SK-N-SH (cell line): ENCODE data around the gene TMEM59. TPM values are rescaled to one million over a fixed set of nuclear protein-coding genes. Genes with fewer than 3 reads are reported as not detected.
A peak's percentile ranks its signal among the peaks of the same experiment; 100 is the strongest.
"Not testable (repeated sequence)": the region's sequence is repeated elsewhere in the genome, so short reads cannot be mapped to it uniquely, and the experiment has no call there.

ENCODE experiments used
- CTCF ChIA-PET: fragments of 300-600, 350-600 bp; formaldehyde crosslinking; extraction: SDS; loops from one replicate; lab custom pipeline; 2021; lab: Yijun Ruan, JAX
- POLR2A ChIA-PET: fragments of 350-600 bp; sonication (Branson Sonifier 250); formaldehyde crosslinking; extraction: SDS; loops from one replicate; lab custom pipeline; 2020; ENCODE audit warnings: antibody characterized with exemption, inconsistent platforms; lab: Yijun Ruan, JAX
- DNase-seq: peaks from one replicate; pipeline ENCODE4 v3.0.0; 2012
- H2AFZ ChIP-seq: fragments of 200-600 bp; sonication (generic); 2 replicates; pipeline ENCODE4 v1.8.1; 2016; ENCODE audit warnings: antibody characterized with exemption, mild to moderate bottlenecking, low read depth
- H3F3A ChIP-seq: fragments of 200-600 bp; sonication (generic); replicated peaks from 2 replicates; pipeline ENCODE3; 2016; ENCODE audit warnings: antibody characterized with exemption, mild to moderate bottlenecking; ENCODE audit not compliant: insufficient read depth
- H3K27ac ChIP-seq, 2 experiments: fragments of 200-500 bp in 1 of 2; fragments of 200-600 bp in 1 of 2; sonication (Bioruptor generic) in 1 of 2; sonication (generic), shearing (Covaris generic) in 1 of 2; 2 replicates each; pipeline versions ENCODE4 v1.5.1 to v1.6.1; 2014 to 2016; ENCODE audit warnings: low read depth in 2 of 2, inconsistent platforms in 1 of 2, low read length in 1 of 2, mild to moderate bottlenecking in 1 of 2, mixed read lengths in 1 of 2
- H3K27me3 ChIP-seq: fragments of 200-600 bp; sonication (generic), shearing (Covaris generic); 2 replicates; pipeline ENCODE4 v1.6.1; 2016; ENCODE audit warnings: mixed run types; ENCODE audit not compliant: insufficient read depth
- H3K36me3 ChIP-seq, 2 experiments: fragments of 200-500 bp in 1 of 2; fragments of 200-600 bp in 1 of 2; sonication (Bioruptor generic) in 1 of 2; sonication (generic) in 1 of 2; replicated peaks in 1 of 2; 2 replicates each; pipeline versions ENCODE3 to v1.5.1; 2014 to 2016; ENCODE audit warnings: low read length in 1 of 2, mild to moderate bottlenecking in 1 of 2; ENCODE audit not compliant: insufficient read depth in 2 of 2, control insufficient read depth in 1 of 2
- H3K4me1 ChIP-seq, 2 experiments: fragments of 200-500 bp in 1 of 2; fragments of 200-600 bp in 1 of 2; sonication (Bioruptor generic) in 1 of 2; sonication (generic), shearing (Covaris generic) in 1 of 2; 2 replicates each; pipeline versions ENCODE4 v1.5.1 to v1.6.1; 2014 to 2016; ENCODE audit warnings: low read depth in 1 of 2, low read length in 1 of 2, mixed run types in 1 of 2; ENCODE audit not compliant: insufficient read depth in 2 of 2, control insufficient read depth in 1 of 2
- H3K4me2 ChIP-seq: fragments of 200-600 bp; sonication (generic), shearing (Covaris generic); 2 replicates; pipeline ENCODE4 v1.6.1; 2017; ENCODE audit warnings: mixed run types
- H3K4me3 ChIP-seq, 2 experiments: fragments of 200-500 bp in 1 of 2; fragments of 200-600 bp in 1 of 2; sonication (Bioruptor generic) in 1 of 2; sonication (generic), shearing (Covaris generic) in 1 of 2; 2 replicates each; pipeline versions ENCODE4 v1.5.1 to v1.8.1; 2014 to 2016; ENCODE audit warnings: low read depth in 2 of 2, inconsistent platforms in 1 of 2, low read length in 1 of 2, mild to moderate bottlenecking in 1 of 2, mixed read lengths in 1 of 2, moderate library complexity in 1 of 2
- H3K79me2 ChIP-seq: fragments of 200-600 bp; sonication (generic); 2 replicates; pipeline ENCODE4 v1.8.1; 2017; ENCODE audit warnings: mild to moderate bottlenecking; ENCODE audit not compliant: insufficient read depth
- H3K9ac ChIP-seq: fragments of 200-600 bp; sonication (generic); 2 replicates; pipeline ENCODE4 v1.6.1; 2017; ENCODE audit warnings: mixed run types
- H3K9me2 ChIP-seq: fragments of 200-600 bp; sonication (generic); 2 replicates; pipeline ENCODE4 v1.6.1; 2017; ENCODE audit warnings: mixed run types
- H3K9me3 ChIP-seq: fragments of 200-600 bp; sonication (generic); 2 replicates; pipeline ENCODE4 v1.6.1; 2017; ENCODE audit warnings: mixed run types, mild to moderate bottlenecking, moderate library complexity
- H4K20me1 ChIP-seq: fragments of 200-600 bp; sonication (generic); 2 replicates; pipeline ENCODE4 v1.6.1; 2017; ENCODE audit warnings: mild to moderate bottlenecking, mixed run types; ENCODE audit not compliant: insufficient read depth
- CHD2 ChIP-seq: fragments of 150-350 bp; IDR thresholded peaks from 2 replicates; pipeline ENCODE4 v1.6.1; 2018; ENCODE audit warnings: low read length; ENCODE audit not compliant: partially characterized antibody
- GABPA ChIP-seq: IDR thresholded peaks from 2 replicates; pipeline ENCODE4 v1.4.0; 2012; ENCODE audit warnings: low read depth, mild to moderate bottlenecking
- MXI1 ChIP-seq: IDR thresholded peaks from 2 replicates; pipeline ENCODE4 v1.6.1; 2012; ENCODE audit warnings: mild to moderate bottlenecking, low read depth, low read length, improper control_type of control experiment
- REST ChIP-seq: IDR thresholded peaks from 2 replicates; pipeline ENCODE4 v1.6.1; 2012; ENCODE audit warnings: mild to moderate bottlenecking, low read depth, low read length, moderate library complexity
- SIN3A ChIP-seq: IDR thresholded peaks from 2 replicates; pipeline ENCODE4 v1.6.1; 2012; ENCODE audit warnings: low read depth, mild to moderate bottlenecking, low read length, moderate library complexity, borderline replicate concordance
- WGBS: methylation state at CpG from one replicate; pipeline ENCODE4 v1.1.6; 2017; ENCODE audit warnings: low lambda C conversion rate; 5-methylcytosine and 5-hydroxymethylcytosine counted together
- polyA plus RNA-seq, 3 experiments: library from polyadenylated mRNA; depleted of rRNA; stranded (reverse); fragments of >200 nt; gene quantifications; 2 replicates each; pipeline ENCODE4 v1.2.3, GENCODE V29; 2012

Gene TMEM59
- polyA plus RNA-seq, 1 of the 3 experiments (the other 2 are of a cell fraction): 249 TPM

GRCh38 chr1:54052431-54052933 is 522 bp downstream of the TMEM59 start:
- H3F3A ChIP-seq: no peaks in the 10 kb centered on the region
- H3K36me3 ChIP-seq: no peaks in the 10 kb centered on the region
- H3K27ac ChIP-seq: peak overlapping the region; percentile 76 to 83
- ChIA-PET POLR2A (interaction anchor here (0.6 to 1.7 kb wide), 4 partner anchors 16 to 711 kb away, joined by 3 to 4 read pairs (median 4); partner anchors contain the start of genes ACOT11, IFT25 and PARS2), CTCF (interaction anchor here (0.8 to 1.9 kb wide), 3 partner anchors 9 to 191 kb away, joined by 3 to 7 read pairs (median 3); no protein-coding TSS in a partner anchor)
- H3K9ac ChIP-seq: peak overlapping the region; percentile 92
- no peaks in the 10 kb centered on the region for H3K27me3 ChIP-seq
- WGBS: 1% methylated on average over 20 of the region's 23 CpGs
- TF ChIP-seq MXI1 (peak; percentile 57; the same call in 1 of the 2 replicates), CHD2 (no peak), GABPA (peak; percentile 44; the same call in 1 of the 2 replicates)
- H4K20me1 ChIP-seq: peaks cover 4% of the 10 kb centered on the region
- DNase-seq: peak; percentile 64
- H3K9me3 ChIP-seq: no peaks in the 10 kb centered on the region
- H3K4me3 ChIP-seq: peak overlapping the region; percentile 67 to 79
- H3K4me2 ChIP-seq: peak overlapping the region; percentile 80
- no peaks in the 10 kb centered on the region for H3K9me2 ChIP-seq
- H3K4me1 ChIP-seq: peaks cover 0 to 6% of the 10 kb centered on the region in 2 experiments; a peak in 3 of 4 replicates
- H3K79me2 ChIP-seq: peaks cover 58% of the 10 kb centered on the region
- peak overlapping the region; percentile 72 for H2AFZ ChIP-seq

GRCh38 chr1:54051933-54052430 is 1.0 kb downstream of the TMEM59 start:
- H3K4me3 ChIP-seq: peak overlapping the region; percentile 67 to 79
- H3K9ac ChIP-seq: peak overlapping the region; percentile 92; the same call in 1 of the 2 replicates
- peaks cover 62% of the 10 kb centered on the region for H3K79me2 ChIP-seq
- peaks cover 0 to 9% of the 10 kb centered on the region in 2 experiments; a peak in 3 of 4 replicates for H3K4me1 ChIP-seq
- DNase-seq: peak; percentile 22
- H3K27me3 ChIP-seq: no peaks in the 10 kb centered on the region
- peaks cover under 1% of the 10 kb centered on the region for H3F3A ChIP-seq
- peak overlapping the region; percentile 76 to 83 for H3K27ac ChIP-seq
- no peaks in the 10 kb centered on the region for H3K9me3 ChIP-seq
- 5% methylated on average over 8 of the region's 8 CpGs for WGBS
- H3K9me2 ChIP-seq: no peaks in the 10 kb centered on the region
- TF ChIP-seq SIN3A (peak; percentile 7; the same call in 1 of the 2 replicates), REST (no peak)
- peak overlapping the region; percentile 80 for H3K4me2 ChIP-seq
- H4K20me1 ChIP-seq: peaks cover 4% of the 10 kb centered on the region
- peak overlapping the region; percentile 72 for H2AFZ ChIP-seq
- no peaks in the 10 kb centered on the region for H3K36me3 ChIP-seq
- ChIA-PET CTCF (interaction anchor here (0.8 to 1.9 kb wide), 3 partner anchors 9 to 191 kb away, joined by 3 to 7 read pairs (median 3); no protein-coding TSS in a partner anchor), POLR2A (interaction anchor here (0.9 to 1.7 kb wide), 4 partner anchors 85 to 712 kb away, joined by 3 to 4 read pairs (median 4); partner anchors contain the start of genes ACOT11, IFT25 and PARS2)

- H3K9me3 ChIP-seq, H3K27me3 ChIP-seq, H3K9ac ChIP-seq, H2AFZ ChIP-seq, H3K9me2 ChIP-seq, H3F3A ChIP-seq, H3K4me3 ChIP-seq, POLR2A ChIA-PET, H3K36me3 ChIP-seq, CTCF ChIA-PET, DNase-seq, H3K27ac ChIP-seq, H3K4me2 ChIP-seq: not testable (repeated sequence)
- peaks cover 0 to 13% of the 10 kb centered on the region in 2 experiments; a peak in 3 of 4 replicates for H3K4me1 ChIP-seq
- H4K20me1 ChIP-seq: peaks cover 12% of the 10 kb centered on the region
- 99% methylated on average over 12 of the region's 12 CpGs for WGBS
- peaks cover 70% of the 10 kb centered on the region for H3K79me2 ChIP-seq
Measured at GRCh38 chr1:54050435-54050834, 2.6 kb downstream of the TMEM59 start.
